ENCODE results near the gene PALM3.

- TF ChIP-seq POLR2AphosphoS5 (IDR thresholded peaks at IDR 0.05; ENCODE audit: low read depth, low read length) (no peak), POLR2A (IDR thresholded peaks at IDR 0.05; ENCODE audit: low read depth, low read length) (no peak)
Measured at GRCh38 chr19:14110650-14111049, 48.8 kb upstream of the PALM3 start.

Data from GM12892 (cell line).